Stimulated activated CD8-positive, alpha-beta memory T cell treated with anti-CD3 and anti-CD28 coated beads, Interleukin-12 subunit alpha, Interleukin-12 subunit beta, amount 100 ng/mL, for 1 hour (primary cell): ENCODE measurements around the gene SMOC2.

ENCODE experiments used
- DNase-seq: peaks from one replicate; pipeline ENCODE4 v3.0.0-alpha.2; 2020; ENCODE audit warnings: low read depth

SMOC2 gene

GRCh38 chr6:168711666-168712300, 270.8 kb downstream of the SMOC2 start:
- DNase-seq, result no peak

GRCh38 chr6:168712993-168713392, 272.0 kb downstream of the SMOC2 start:
- no peak for DNase-seq

GRCh38 chr6:168713839-168714238, 272.9 kb downstream of the SMOC2 start:
- no peak for DNase-seq

- no peak for DNase-seq
These were observed 273.7 kb downstream of the SMOC2 start for GRCh38 chr6:168714547-168715260.

- DNase-seq, result no peak
These were observed 274.9 kb downstream of the SMOC2 start for GRCh38 chr6:168715643-168716481.

- DNase-seq, result no peak
These were observed 275.6 kb downstream of the SMOC2 start for GRCh38 chr6:168716581-168716980.

- no peak for DNase-seq
These were observed 276.5 kb downstream of the SMOC2 start for GRCh38 chr6:168717491-168717890.
